ENCODE results near the gene ZMYM4. TPM values are rescaled to one million over a fixed set of nuclear protein-coding genes. Genes with fewer than 3 reads are reported as not detected.

Gene ZMYM4
- total and polyA plus RNA-seq, 7 donors: 4.2 to 46.0 (median 36.7) TPM

- no peaks in the 10 kb centered on the region for H3K9me3 ChIP-seq
- peak; percentile 83 for DNase-seq
- H3K4me1 ChIP-seq: peaks cover 0 to 38% (median 28%) of the 10 kb centered on the region in 4 donors
- WGBS, 2 donors: 47 to 75% methylated on average over 1 of the region's 1 CpG
- H3K4me3 ChIP-seq: no peak overlapping the region
- peak overlapping the region; percentile 52 to 69 (median 58) for H3K27ac ChIP-seq
- intact Hi-C loops (cut with DNase I): loop anchor here (5.0 kb wide), 1 partner anchor 265 kb away; the partner anchor contains the start of gene C1orf216
- no peaks in the 10 kb centered on the region for H3K27me3 ChIP-seq
- TF ChIP-seq CTCF (IDR thresholded peaks at IDR 0.05): peak in 1 of 4 experiments; percentile 9
- no peak for TF ChIP-seq EP300 (IDR thresholded peaks at IDR 0.05)
- peak in 3 of 4 donors; percentile 15 to 35 (median 23) for TF ChIP-seq POLR2AphosphoS5 (IDR thresholded peaks at IDR 0.05)
- H3K36me3 ChIP-seq: peaks cover 0 to 56% (median 27%) of the 10 kb centered on the region in 4 donors
Observed at GRCh38 chr1:35452106-35452774, 183.7 kb downstream of the ZMYM4 start.

- no peak for TF ChIP-seq POLR2A (IDR thresholded peaks at IDR 0.05)
- TF ChIP-seq CTCF (IDR thresholded peaks at IDR 0.05): no peak
- 93 to 97% methylated on average over 2 of the region's 2 CpGs for whole genome bisulfite sequencing, 2 donors
- intact Hi-C loops (cut with DNase I): loop anchor here (5.0 kb wide), 1 partner anchor 264 kb away; the partner anchor contains the start of gene C1orf216
- Histone ChIP-seq H3K4me3 (no peak overlapping the region), H3K4me1 (peaks cover 0 to 38% (median 28%) of the 10 kb centered on the region in 4 donors), H3K9me3 (no peaks in the 10 kb centered on the region), H3K27ac (peak overlapping the region in 3 of 4 donors; percentile 52 to 69 (median 55)), H3K36me3 (peaks cover 0 to 48% (median 21%) of the 10 kb centered on the region in 4 donors), H3K27me3 (no peaks in the 10 kb centered on the region)
- no peak for DNase-seq
Observed at GRCh38 chr1:35453031-35453430, 184.5 kb downstream of the ZMYM4 start.

GRCh38 chr1:35454176-35454575 lies 185.7 kb downstream of the ZMYM4 start:
- 91 to 94% methylated on average over 4 of the region's 4 CpGs for WGBS, 2 donors
- peaks cover 0 to 45% (median 10%) of the 10 kb centered on the region in 4 donors for H3K36me3 ChIP-seq
- H3K9me3 ChIP-seq: no peaks in the 10 kb centered on the region
- H3K27ac ChIP-seq: peak overlapping the region; percentile 8 to 45 (median 23)
- no peak overlapping the region for H3K4me3 ChIP-seq
- H3K27me3 ChIP-seq: no peaks in the 10 kb centered on the region
- TF ChIP-seq CTCF (IDR thresholded peaks at IDR 0.05) (no peak), EP300 (IDR thresholded peaks at IDR 0.05) (no peak), POLR2AphosphoS5 (IDR thresholded peaks at IDR 0.05) (no peak), POLR2A (IDR thresholded peaks at IDR 0.05) (no peak)
- peaks cover 0 to 38% (median 28%) of the 10 kb centered on the region in 4 donors for H3K4me1 ChIP-seq
- no peak for DNase-seq
- intact Hi-C loops (cut with DNase I): loop anchor here (5.0 kb wide), 1 partner anchor 263 kb away; the partner anchor contains the start of gene C1orf216

- DNase-seq: no peak
- intact Hi-C loops (cut with DNase I): loop anchor here (5.0 kb wide), 1 partner anchor 263 kb away; the partner anchor contains the start of gene C1orf216
- Histone ChIP-seq H3K36me3 (peaks cover 0 to 45% (median 8%) of the 10 kb centered on the region in 4 donors), H3K4me1 (peaks cover 0 to 38% (median 28%) of the 10 kb centered on the region in 4 donors), H3K27me3 (no peaks in the 10 kb centered on the region), H3K9me3 (no peaks in the 10 kb centered on the region), H3K4me3 (no peak overlapping the region), H3K27ac (peak overlapping the region in 3 of 4 donors; percentile 8 to 45 (median 38))
- TF ChIP-seq CTCF (IDR thresholded peaks at IDR 0.05): no peak
- no peak for TF ChIP-seq POLR2A (IDR thresholded peaks at IDR 0.05)
- no peak for TF ChIP-seq POLR2AphosphoS5 (IDR thresholded peaks at IDR 0.05)
- TF ChIP-seq EP300 (IDR thresholded peaks at IDR 0.05): no peak
- WGBS, 2 donors: 65 to 74% methylated on average over 1 of the region's 1 CpG
Observed at GRCh38 chr1:35454616-35455015, 186.1 kb downstream of the ZMYM4 start.
